Testis (tissue), 2 donors: ENCODE data around the gene RGS3.

Source experiments
- CTCF ChIP-seq, 3 experiments: fragments of 450-650 bp in 2 of 3; fragments of 200-600 bp in 1 of 3; sonication (generic) in 1 of 3; IDR thresholded peaks; one replicate each; pipeline ENCODE4 v1.5.1; 2016 to 2019; ENCODE audit warnings: antibody characterized with exemption in 3 of 3, mild to moderate bottlenecking in 2 of 3, moderate library complexity in 1 of 3
- POLR2A ChIP-seq: fragments of 450-650 bp; IDR thresholded peaks from one replicate; pipeline ENCODE4 v1.6.1; 2017; ENCODE audit warnings: antibody characterized with exemption, mild to moderate bottlenecking, moderate library complexity

GRCh38 chr9:113567361-113568080 is 104.0 kb downstream of the RGS3 start:
- no peak for TF ChIP-seq CTCF (IDR thresholded peaks at IDR 0.05)
- TF ChIP-seq POLR2A: no peak
